ENCODE data around the gene GALNT18.

Gene GALNT18

DNA sequence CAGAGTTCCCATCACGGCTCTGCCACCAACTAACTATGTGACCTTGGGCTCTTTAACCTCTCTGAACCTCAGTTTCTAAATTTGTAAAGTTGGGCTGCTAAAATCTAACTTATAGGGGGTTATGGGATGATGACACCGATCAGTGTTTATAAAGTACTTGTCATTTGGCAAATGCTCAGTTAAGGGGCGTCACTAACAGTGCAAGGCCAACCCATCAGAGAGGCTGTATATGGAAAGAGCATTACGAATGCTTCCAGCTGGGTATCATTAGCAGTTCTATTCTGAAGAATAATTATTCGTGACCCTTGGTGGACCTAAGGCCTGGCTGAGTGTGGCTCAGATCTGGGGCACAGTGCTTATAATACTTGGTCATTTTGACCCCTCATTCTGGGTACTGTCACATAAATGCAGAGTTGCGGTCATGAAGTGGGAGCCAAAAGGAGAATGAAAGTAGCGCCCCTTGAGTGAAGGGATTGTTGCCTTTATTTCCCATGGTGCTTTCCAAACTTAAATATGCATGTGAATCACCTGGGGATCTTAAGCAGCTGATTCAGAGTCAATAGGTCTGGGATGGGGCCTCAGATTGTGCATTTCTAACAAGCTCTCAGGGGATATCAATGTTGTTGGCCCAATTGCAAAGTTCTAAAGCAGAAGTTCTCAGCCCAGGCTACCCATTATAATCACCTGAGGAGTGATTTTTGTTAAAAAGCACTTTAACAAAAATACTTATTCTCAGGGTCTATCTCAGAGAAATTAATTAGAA is 384.6 kb downstream of the GALNT18 start:
- ATAC-seq = no peak
- no peak for DNase-seq

GRCh38 chr11:11236498-11237059 is 385.2 kb downstream of the GALNT18 start:
- DNase-seq (no peak), ATAC-seq (no peak)

DNA sequence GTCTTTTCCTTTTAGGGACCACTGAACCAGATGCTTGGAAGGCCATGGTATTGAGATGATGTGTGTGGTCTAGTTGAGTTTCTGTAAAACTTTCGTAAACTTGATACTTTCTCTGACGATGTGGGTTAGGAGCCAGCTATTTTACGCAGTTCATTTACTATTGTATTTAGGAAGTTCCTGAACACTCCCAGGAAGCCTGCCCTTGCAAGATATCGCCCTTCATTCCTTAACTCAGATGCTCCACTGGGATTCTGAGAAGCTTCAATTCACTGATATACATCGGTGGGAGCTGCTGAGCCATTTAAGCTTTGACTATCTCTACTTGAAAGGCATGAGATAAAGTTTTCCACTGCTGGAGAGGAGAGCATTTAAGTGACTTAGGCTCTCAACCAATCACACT is 390.0 kb downstream of the GALNT18 start:
- no peak for DNase-seq
- ATAC-seq = no peak

DNA sequence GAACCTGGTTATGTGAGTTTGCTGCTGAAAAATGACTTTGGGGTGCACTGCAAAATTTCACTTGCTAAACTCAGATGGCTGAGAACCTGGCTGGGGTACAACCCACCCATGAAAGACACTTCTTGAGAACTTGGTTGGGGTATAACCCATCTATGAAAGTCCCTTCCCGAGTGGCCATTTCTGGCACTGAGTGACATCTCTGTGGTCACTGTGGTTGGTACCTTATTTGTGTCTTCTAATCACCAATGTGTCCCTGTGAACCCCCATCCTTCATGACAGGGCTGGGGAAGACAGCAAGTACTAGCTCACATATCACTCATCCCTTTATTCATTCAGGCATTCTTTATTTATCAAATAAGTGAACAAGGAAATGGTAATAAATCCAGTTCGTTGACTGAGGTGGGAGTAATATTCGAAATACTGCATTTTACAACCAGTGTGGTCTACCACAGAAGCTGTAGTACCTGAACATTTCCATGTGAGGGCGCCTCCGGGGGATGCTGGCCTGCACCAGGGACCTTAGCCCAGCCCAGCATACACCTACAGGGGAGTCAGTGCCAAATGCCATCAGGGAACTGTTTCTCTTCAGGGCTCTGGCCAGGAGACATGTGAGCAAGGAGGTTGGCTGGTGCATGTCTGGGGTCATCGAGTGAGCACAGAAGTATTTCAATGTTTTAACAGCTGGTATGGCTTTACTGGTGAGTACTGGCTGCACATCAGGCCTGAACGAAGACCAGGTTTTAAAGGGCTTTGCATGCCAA is 390.8 kb downstream of the GALNT18 start:
- ATAC-seq (no peak), DNase-seq (peak; percentile 32)

- no peak for ATAC-seq
- no peak for DNase-seq
Measured at GRCh38 chr11:11230087-11230486, 391.7 kb downstream of the GALNT18 start.

GRCh38 chr11:11229647-11230046 is 392.2 kb downstream of the GALNT18 start:
- DNase-seq (no peak), ATAC-seq (peak; percentile 53)

- no peak for ATAC-seq
- no peak for DNase-seq
Measured at GRCh38 chr11:11227296-11228085, 394.3 kb downstream of the GALNT18 start.

Data from stimulated activated naive CD8-positive, alpha-beta T cell treated with anti-CD3 and anti-CD28 coated beads, Interleukin-15, Interleukin-2, amounts not matched to agents 100 U/mL and 50 U/mL, for 24 hours (primary cell).